Measurements from ENCODE around the gene PDZD4. TPM values are rescaled to one million over a fixed set of nuclear protein-coding genes. Genes with fewer than 3 reads are reported as not detected.

Gene PDZD4, protein sequence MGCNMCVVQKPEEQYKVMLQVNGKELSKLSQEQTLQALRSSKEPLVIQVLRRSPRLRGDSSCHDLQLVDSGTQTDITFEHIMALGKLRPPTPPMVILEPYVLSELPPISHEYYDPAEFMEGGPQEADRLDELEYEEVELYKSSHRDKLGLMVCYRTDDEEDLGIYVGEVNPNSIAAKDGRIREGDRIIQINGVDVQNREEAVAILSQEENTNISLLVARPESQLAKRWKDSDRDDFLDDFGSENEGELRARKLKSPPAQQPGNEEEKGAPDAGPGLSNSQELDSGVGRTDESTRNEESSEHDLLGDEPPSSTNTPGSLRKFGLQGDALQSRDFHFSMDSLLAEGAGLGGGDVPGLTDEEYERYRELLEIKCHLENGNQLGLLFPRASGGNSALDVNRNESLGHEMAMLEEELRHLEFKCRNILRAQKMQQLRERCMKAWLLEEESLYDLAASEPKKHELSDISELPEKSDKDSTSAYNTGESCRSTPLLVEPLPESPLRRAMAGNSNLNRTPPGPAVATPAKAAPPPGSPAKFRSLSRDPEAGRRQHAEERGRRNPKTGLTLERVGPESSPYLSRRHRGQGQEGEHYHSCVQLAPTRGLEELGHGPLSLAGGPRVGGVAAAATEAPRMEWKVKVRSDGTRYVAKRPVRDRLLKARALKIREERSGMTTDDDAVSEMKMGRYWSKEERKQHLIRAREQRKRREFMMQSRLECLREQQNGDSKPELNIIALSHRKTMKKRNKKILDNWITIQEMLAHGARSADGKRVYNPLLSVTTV
- 1.6 and 1.8 TPM in 2 replicates for total RNA-seq

DNA sequence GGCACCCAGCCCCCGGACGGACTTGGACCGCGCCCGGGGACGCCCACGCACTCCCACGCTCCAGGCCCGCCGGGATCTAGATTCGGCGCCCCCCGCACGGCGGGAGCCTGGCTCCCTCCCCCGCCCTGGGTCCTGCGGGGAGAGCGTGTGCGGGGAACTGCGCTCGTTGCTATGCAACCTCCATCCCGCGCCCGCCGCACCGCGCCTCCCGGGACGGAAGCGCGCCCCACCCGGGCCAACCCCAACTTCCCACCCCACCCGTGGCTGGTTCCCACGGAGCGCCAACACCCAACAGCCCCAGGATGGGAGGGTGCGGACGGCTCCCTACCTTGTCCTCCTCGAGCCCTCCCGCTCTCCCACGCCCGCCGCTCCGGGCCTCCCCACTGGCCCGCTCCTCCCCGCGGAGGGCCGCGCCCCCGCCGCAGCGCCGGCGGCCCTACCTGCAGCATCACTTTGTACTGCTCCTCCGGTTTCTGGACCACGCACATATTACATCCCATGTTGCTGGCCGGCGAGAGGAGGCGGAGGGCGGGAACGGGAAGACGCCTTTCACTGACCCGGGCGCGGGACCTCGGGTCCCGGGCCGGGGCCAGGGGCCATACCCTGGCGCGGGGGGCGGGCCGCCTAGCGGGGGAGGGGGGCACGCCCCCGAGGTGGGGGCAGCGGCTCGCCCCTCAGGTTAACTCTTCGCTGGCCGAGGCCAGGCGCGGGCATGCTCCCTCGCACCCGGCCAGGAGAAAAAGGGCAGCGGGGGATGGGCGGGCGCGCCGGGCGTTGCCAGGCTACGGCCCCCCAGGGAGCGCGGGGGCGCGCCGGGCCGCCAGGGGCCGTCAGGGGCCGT, at the start of gene PDZD4:
Gene PDZD4, minus strand, starts transcription at position 746 of the 841 bp plus-strand sequence. Its CDS starts 246 bp downstream, at position 500.

DNA sequence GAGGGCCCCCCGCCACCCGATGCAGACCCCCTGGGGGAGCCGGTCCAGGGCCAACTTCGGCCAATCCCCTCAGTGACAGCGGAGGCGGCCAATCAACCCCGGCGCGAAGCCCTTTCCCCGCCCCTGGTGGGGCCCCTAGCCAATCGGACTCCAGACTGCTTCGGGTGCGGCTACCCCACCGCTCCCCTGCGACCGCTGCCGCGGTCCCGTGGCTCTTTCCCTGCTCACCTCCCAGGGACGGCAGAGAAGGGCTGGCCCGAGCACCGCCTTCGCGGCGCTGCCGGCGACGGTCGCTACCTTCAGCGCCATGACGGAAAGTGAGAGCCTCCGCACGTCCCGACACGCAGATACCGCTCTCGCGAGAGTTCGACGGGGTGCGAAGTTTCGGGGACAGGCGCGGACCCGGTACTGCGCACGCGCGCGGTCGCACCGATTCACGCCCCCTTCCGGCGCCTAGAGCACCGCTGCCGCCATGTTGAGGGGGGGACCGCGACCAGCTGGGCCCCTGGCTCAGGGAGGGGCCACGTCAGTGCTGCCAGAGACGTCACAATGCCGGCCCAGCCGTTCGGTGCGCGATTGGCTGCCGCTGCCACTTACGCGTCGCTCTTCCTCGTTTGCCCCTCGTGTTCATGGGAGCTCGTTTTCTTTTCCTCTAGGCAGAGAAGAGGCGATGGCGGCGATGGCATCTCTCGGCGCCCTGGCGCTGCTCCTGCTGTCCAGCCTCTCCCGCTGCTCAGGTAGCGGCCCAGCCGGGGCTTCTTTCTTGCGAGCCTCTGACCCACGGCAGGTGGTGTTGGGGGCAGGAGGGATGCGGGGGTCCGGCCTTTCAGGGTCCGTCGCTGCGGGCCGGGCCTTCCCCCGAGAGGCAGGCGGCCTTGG, 36.1 kb downstream of the PDZD4 start, which contains the start of the genes IDH3G and SSR4:
Gene IDH3G, minus strand, starts transcription at position 358 of the 879 bp plus-strand sequence. Its CDS starts 49 bp downstream, at position 309.
Gene SSR4, plus strand, starts transcription at position 651 of the 879 bp plus-strand sequence. Its CDS starts 20 bp downstream, at position 671.

DNA sequence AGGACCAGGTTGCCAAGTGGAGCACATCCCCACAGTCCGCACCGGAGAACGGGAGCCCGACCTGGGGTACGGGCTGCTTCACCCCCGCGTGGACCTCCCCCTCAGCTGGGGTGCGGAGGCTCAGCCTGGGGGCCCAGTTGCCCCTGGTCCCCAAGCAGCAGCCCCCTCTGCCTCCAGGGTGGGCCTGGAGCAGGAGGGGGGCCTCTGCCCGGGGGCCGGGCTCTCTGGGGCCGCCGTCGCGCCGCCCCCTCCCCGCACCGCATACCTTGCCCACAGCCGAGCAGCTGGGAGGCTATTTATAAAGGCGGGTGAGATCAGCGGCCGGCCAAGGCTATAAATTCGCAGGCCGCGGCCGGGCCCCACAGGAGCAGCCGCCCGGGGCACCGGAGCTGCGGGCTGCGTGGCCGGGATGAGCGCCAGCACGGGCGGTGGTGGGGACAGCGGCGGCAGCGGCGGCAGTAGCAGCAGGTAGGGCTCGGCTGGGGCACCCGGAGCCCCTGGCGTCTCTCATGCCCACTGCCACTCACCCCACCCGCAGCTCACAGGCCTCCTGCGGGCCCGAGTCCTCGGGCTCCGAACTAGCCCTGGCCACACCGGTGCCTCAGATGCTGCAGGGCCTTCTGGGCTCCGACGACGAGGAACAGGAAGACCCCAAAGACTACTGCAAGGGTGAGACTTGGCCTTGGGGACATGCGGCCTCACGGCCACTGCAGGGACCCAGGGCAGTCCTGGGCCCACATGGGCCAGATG, 49.5 kb downstream of the PDZD4 start, which contains the start of gene SRPK3:
Gene SRPK3, plus strand, starts transcription at position 364 of the 750 bp plus-strand sequence. Its CDS starts 46 bp downstream, at position 410.

DNA sequence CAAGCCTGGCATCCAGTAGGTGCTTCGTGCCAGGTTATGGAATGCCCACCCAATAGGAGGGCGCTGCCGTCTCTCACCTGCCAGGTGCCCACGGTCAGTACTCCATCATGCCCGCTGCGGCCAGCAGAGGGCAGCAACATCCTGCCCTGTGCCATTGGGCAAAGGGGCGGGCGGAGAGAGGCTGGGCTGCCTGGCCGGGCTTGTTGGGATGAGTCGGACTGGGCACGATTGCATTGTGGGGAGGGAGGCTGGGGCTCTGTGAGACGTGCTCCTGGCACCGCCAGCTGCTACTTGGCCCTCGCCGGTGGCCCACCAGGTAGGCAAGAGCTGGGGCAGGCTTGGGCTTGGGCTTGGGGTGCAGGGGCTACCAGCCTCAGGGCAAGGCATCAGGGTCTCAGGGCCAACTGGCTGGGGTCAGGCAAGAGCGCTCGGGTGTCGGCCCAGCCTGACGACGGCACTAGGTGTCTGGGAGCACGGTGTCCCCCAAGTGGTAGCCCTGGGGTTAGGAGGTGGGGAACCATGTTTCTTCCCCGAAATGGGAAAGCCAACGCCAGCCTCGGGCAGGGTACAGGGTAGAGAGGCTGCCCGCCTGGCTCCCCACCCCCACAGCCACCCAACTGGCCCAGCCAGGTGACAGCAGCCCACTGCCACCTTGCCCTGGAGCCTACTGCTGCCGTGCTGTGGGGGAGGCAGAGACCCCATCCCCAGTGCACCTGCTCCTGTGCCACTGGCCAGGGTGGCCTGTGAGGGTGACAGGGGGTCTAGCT, 66.2 kb downstream of the PDZD4 start, which contains the start of gene PLXNB3:
Gene PLXNB3, plus strand, starts transcription at position 261 of the 767 bp plus-strand sequence. CDS start 1,287 bp downstream, outside the sequence.

Other genes starting within 250 kb of the PDZD4 start
- 24.5 and 28.6 TPM in 2 replicates for gene CCNQ, start 231.4 kb downstream of the PDZD4 start, total RNA-seq
- gene DUSP9, start 183.3 kb downstream of the PDZD4 start, total RNA-seq: not detected in 2 replicates
- 0.65 TPM in 1 of 2 replicates, not detected in the other for gene PNCK, start 156.7 kb downstream of the PDZD4 start, total RNA-seq
- gene SLC6A8, start 142.6 kb downstream of the PDZD4 start, total RNA-seq: 5.6 and 8.0 TPM in 2 replicates
- 83.4 and 90.6 TPM in 2 replicates for gene BCAP31, start 106.2 kb downstream of the PDZD4 start, total RNA-seq
- 22.1 and 22.3 TPM in 2 replicates for gene ABCD1, start 105.7 kb downstream of the PDZD4 start, total RNA-seq
- gene PLXNB3, start 66.3 kb downstream of the PDZD4 start, total RNA-seq: 7.7 and 9.2 TPM in 2 replicates
- gene SRPK3, start 49.5 kb downstream of the PDZD4 start, total RNA-seq: 0.16 and 0.61 TPM in 2 replicates
- gene IDH3G, start 36.2 kb downstream of the PDZD4 start, total RNA-seq: 60.8 and 69.9 TPM in 2 replicates
- 121 and 143 TPM in 2 replicates for gene SSR4, start 35.9 kb downstream of the PDZD4 start, total RNA-seq
- gene L1CAM, start 55.6 kb upstream of the PDZD4 start, total RNA-seq: 47.4 and 72.6 TPM in 2 replicates
- not detected in 2 replicates for gene AVPR2, start 74.1 kb upstream of the PDZD4 start, total RNA-seq
- 3.0 and 6.8 TPM in 2 replicates for gene ARHGAP4, start 95.7 kb upstream of the PDZD4 start, total RNA-seq
- gene NAA10, start 104.5 kb upstream of the PDZD4 start, total RNA-seq: 55.9 and 63.4 TPM in 2 replicates
- 5.5 and 6.2 TPM in 2 replicates for gene RENBP, start 114.1 kb upstream of the PDZD4 start, total RNA-seq
- gene HCFC1, start 141.3 kb upstream of the PDZD4 start, total RNA-seq: 32.9 and 33.0 TPM in 2 replicates
- 7.0 and 7.3 TPM in 2 replicates for gene TMEM187, start 142.2 kb upstream of the PDZD4 start, total RNA-seq
- 89.9 and 94.7 TPM in 2 replicates for gene IRAK1, start 189.4 kb upstream of the PDZD4 start, total RNA-seq